Measurements from ENCODE around the gene MYO18A.

Gene MYO18A

GRCh38 chr17:29061036-29061435, 119.2 kb downstream of the MYO18A start:
- Histone ChIP-seq H3K4me3 (ENCODE audit: insufficient read depth, low read depth, low read length, poor library complexity, severe bottlenecking) (no peak overlapping the region), H3K27ac (ENCODE audit: insufficient read depth, low read length, poor library complexity, severe bottlenecking) (no peak overlapping the region), H3K27me3 (replicated peaks; ENCODE audit: control insufficient read depth, insufficient read depth, low read length, poor library complexity, severe bottlenecking) (no peaks in the 10 kb centered on the region), H3K36me3 (ENCODE audit: control insufficient read depth, insufficient read depth, low read length) (no peaks in the 10 kb centered on the region), H3K4me1 (ENCODE audit: control insufficient read depth, insufficient read depth, low read length, poor library complexity, severe bottlenecking) (no peaks in the 10 kb centered on the region), H3K9me3 (ENCODE audit: control insufficient read depth, low read length) (no peaks in the 10 kb centered on the region)
- DNase-seq, result no peak

- Histone ChIP-seq H3K27me3 (replicated peaks; ENCODE audit: control insufficient read depth, insufficient read depth, low read length, poor library complexity, severe bottlenecking) (no peaks in the 10 kb centered on the region), H3K36me3 (ENCODE audit: control insufficient read depth, insufficient read depth, low read length) (no peaks in the 10 kb centered on the region)
These were observed 119.7 kb downstream of the MYO18A start for GRCh38 chr17:29060475-29060874.

GRCh38 chr17:29059281-29059680, 120.9 kb downstream of the MYO18A start:
- no peaks in the 10 kb centered on the region for H3K9me3 ChIP-seq (ENCODE audit: control insufficient read depth, low read length)
- H3K36me3 ChIP-seq (ENCODE audit: control insufficient read depth, insufficient read depth, low read length), result no peaks in the 10 kb centered on the region
- no peak overlapping the region for H3K4me3 ChIP-seq (ENCODE audit: insufficient read depth, low read depth, low read length, poor library complexity, severe bottlenecking)
- no peak for DNase-seq
- H3K27me3 ChIP-seq (replicated peaks; ENCODE audit: control insufficient read depth, insufficient read depth, low read length, poor library complexity, severe bottlenecking), result no peaks in the 10 kb centered on the region
- H3K4me1 ChIP-seq (ENCODE audit: control insufficient read depth, insufficient read depth, low read length, poor library complexity, severe bottlenecking), result no peaks in the 10 kb centered on the region
- H3K27ac ChIP-seq (ENCODE audit: insufficient read depth, low read length, poor library complexity, severe bottlenecking), result no peak overlapping the region

More at GRCh38 chr17:29060475-29060874, 119.7 kb downstream of the MYO18A start:
- no peak for DNase-seq
- Histone ChIP-seq H3K4me3 (ENCODE audit: insufficient read depth, low read depth, low read length, poor library complexity, severe bottlenecking) (no peak overlapping the region), H3K27ac (ENCODE audit: insufficient read depth, low read length, poor library complexity, severe bottlenecking) (no peak overlapping the region), H3K9me3 (ENCODE audit: control insufficient read depth, low read length) (no peaks in the 10 kb centered on the region), H3K4me1 (ENCODE audit: control insufficient read depth, insufficient read depth, low read length, poor library complexity, severe bottlenecking) (no peaks in the 10 kb centered on the region)

- no peaks in the 10 kb centered on the region for H3K27me3 ChIP-seq (replicated peaks; ENCODE audit: control insufficient read depth, insufficient read depth, low read length, poor library complexity, severe bottlenecking)
- no peaks in the 10 kb centered on the region for H3K36me3 ChIP-seq (ENCODE audit: control insufficient read depth, insufficient read depth, low read length)
- H3K27ac ChIP-seq (ENCODE audit: insufficient read depth, low read length, poor library complexity, severe bottlenecking), result no peak overlapping the region
- DNase-seq, result no peak
- no peaks in the 10 kb centered on the region for H3K9me3 ChIP-seq (ENCODE audit: control insufficient read depth, low read length)
- no peak overlapping the region for H3K4me3 ChIP-seq (ENCODE audit: insufficient read depth, low read depth, low read length, poor library complexity, severe bottlenecking)
- no peaks in the 10 kb centered on the region for H3K4me1 ChIP-seq (ENCODE audit: control insufficient read depth, insufficient read depth, low read length, poor library complexity, severe bottlenecking)
These were observed 121.8 kb downstream of the MYO18A start for GRCh38 chr17:29058391-29058790.

GRCh38 chr17:29057361-29057760, 122.8 kb downstream of the MYO18A start:
- Histone ChIP-seq H3K4me3 (ENCODE audit: insufficient read depth, low read depth, low read length, poor library complexity, severe bottlenecking) (no peak overlapping the region), H3K27ac (ENCODE audit: insufficient read depth, low read length, poor library complexity, severe bottlenecking) (no peak overlapping the region), H3K27me3 (replicated peaks; ENCODE audit: control insufficient read depth, insufficient read depth, low read length, poor library complexity, severe bottlenecking) (no peaks in the 10 kb centered on the region), H3K4me1 (ENCODE audit: control insufficient read depth, insufficient read depth, low read length, poor library complexity, severe bottlenecking) (no peaks in the 10 kb centered on the region), H3K9me3 (ENCODE audit: control insufficient read depth, low read length) (no peaks in the 10 kb centered on the region), H3K36me3 (ENCODE audit: control insufficient read depth, insufficient read depth, low read length) (no peaks in the 10 kb centered on the region)
- DNase-seq, result no peak

- no peak for DNase-seq
- H3K4me1 ChIP-seq (ENCODE audit: control insufficient read depth, insufficient read depth, low read length, poor library complexity, severe bottlenecking), result no peaks in the 10 kb centered on the region
- H3K9me3 ChIP-seq (ENCODE audit: control insufficient read depth, low read length), result no peaks in the 10 kb centered on the region
- no peak overlapping the region for H3K4me3 ChIP-seq (ENCODE audit: insufficient read depth, low read depth, low read length, poor library complexity, severe bottlenecking)
- H3K27me3 ChIP-seq (replicated peaks; ENCODE audit: control insufficient read depth, insufficient read depth, low read length, poor library complexity, severe bottlenecking), result no peaks in the 10 kb centered on the region
- no peak overlapping the region for H3K27ac ChIP-seq (ENCODE audit: insufficient read depth, low read length, poor library complexity, severe bottlenecking)
- H3K36me3 ChIP-seq (ENCODE audit: control insufficient read depth, insufficient read depth, low read length), result no peaks in the 10 kb centered on the region
These were observed 125.4 kb downstream of the MYO18A start for GRCh38 chr17:29054835-29055234.

- H3K9me3 ChIP-seq (ENCODE audit: control insufficient read depth, low read length), result no peaks in the 10 kb centered on the region
- H3K4me3 ChIP-seq (ENCODE audit: insufficient read depth, low read depth, low read length, poor library complexity, severe bottlenecking), result no peak overlapping the region
- no peaks in the 10 kb centered on the region for H3K27me3 ChIP-seq (replicated peaks; ENCODE audit: control insufficient read depth, insufficient read depth, low read length, poor library complexity, severe bottlenecking)
- H3K27ac ChIP-seq (ENCODE audit: insufficient read depth, low read length, poor library complexity, severe bottlenecking), result no peak overlapping the region
- H3K4me1 ChIP-seq (ENCODE audit: control insufficient read depth, insufficient read depth, low read length, poor library complexity, severe bottlenecking), result no peaks in the 10 kb centered on the region
- DNase-seq, result no peak
- H3K36me3 ChIP-seq (ENCODE audit: control insufficient read depth, insufficient read depth, low read length), result no peaks in the 10 kb centered on the region
These were observed 128.5 kb downstream of the MYO18A start for GRCh38 chr17:29051731-29052130.

GRCh38 chr17:29051194-29051593, 129.0 kb downstream of the MYO18A start:
- DNase-seq, result no peak
- no peaks in the 10 kb centered on the region for H3K9me3 ChIP-seq (ENCODE audit: control insufficient read depth, low read length)
- no peak overlapping the region for H3K27ac ChIP-seq (ENCODE audit: insufficient read depth, low read length, poor library complexity, severe bottlenecking)
- no peaks in the 10 kb centered on the region for H3K36me3 ChIP-seq (ENCODE audit: control insufficient read depth, insufficient read depth, low read length)
- H3K4me3 ChIP-seq (ENCODE audit: insufficient read depth, low read depth, low read length, poor library complexity, severe bottlenecking), result no peak overlapping the region
- no peaks in the 10 kb centered on the region for H3K27me3 ChIP-seq (replicated peaks; ENCODE audit: control insufficient read depth, insufficient read depth, low read length, poor library complexity, severe bottlenecking)
- no peaks in the 10 kb centered on the region for H3K4me1 ChIP-seq (ENCODE audit: control insufficient read depth, insufficient read depth, low read length, poor library complexity, severe bottlenecking)

GRCh38 chr17:29050176-29050575, 130.0 kb downstream of the MYO18A start:
- Histone ChIP-seq H3K36me3 (ENCODE audit: control insufficient read depth, insufficient read depth, low read length) (no peaks in the 10 kb centered on the region), H3K4me3 (ENCODE audit: insufficient read depth, low read depth, low read length, poor library complexity, severe bottlenecking) (no peak overlapping the region), H3K27ac (ENCODE audit: insufficient read depth, low read length, poor library complexity, severe bottlenecking) (no peak overlapping the region), H3K9me3 (ENCODE audit: control insufficient read depth, low read length) (no peaks in the 10 kb centered on the region), H3K27me3 (replicated peaks; ENCODE audit: control insufficient read depth, insufficient read depth, low read length, poor library complexity, severe bottlenecking) (no peaks in the 10 kb centered on the region), H3K4me1 (ENCODE audit: control insufficient read depth, insufficient read depth, low read length, poor library complexity, severe bottlenecking) (no peaks in the 10 kb centered on the region)
- no peak for DNase-seq

- H3K27ac ChIP-seq (ENCODE audit: insufficient read depth, low read length, poor library complexity, severe bottlenecking), result no peak overlapping the region
- no peak for DNase-seq
- H3K36me3 ChIP-seq (ENCODE audit: control insufficient read depth, insufficient read depth, low read length), result no peaks in the 10 kb centered on the region
- H3K4me3 ChIP-seq (ENCODE audit: insufficient read depth, low read depth, low read length, poor library complexity, severe bottlenecking), result no peak overlapping the region
- no peaks in the 10 kb centered on the region for H3K4me1 ChIP-seq (ENCODE audit: control insufficient read depth, insufficient read depth, low read length, poor library complexity, severe bottlenecking)
- H3K27me3 ChIP-seq (replicated peaks; ENCODE audit: control insufficient read depth, insufficient read depth, low read length, poor library complexity, severe bottlenecking), result no peaks in the 10 kb centered on the region
- H3K9me3 ChIP-seq (ENCODE audit: control insufficient read depth, low read length), result no peaks in the 10 kb centered on the region
These were observed 130.6 kb downstream of the MYO18A start for GRCh38 chr17:29049541-29050145.
